ENCODE data around the gene STRBP.

GRCh38 chr9:123300554-123300953 lies 32.2 kb upstream of the STRBP start:
- TF ChIP-seq STAT6 (CRISPR knock-in tag; conservative IDR thresholded peaks at IDR 0.05; ENCODE audit: low read depth), result no peak
- no peak for TF ChIP-seq JUN (CRISPR knock-in tag; IDR thresholded peaks at IDR 0.05)
- TF ChIP-seq TCF7 (CRISPR knock-in tag; IDR thresholded peaks at IDR 0.05; ENCODE audit: low read depth), result no peak
- no peak for TF ChIP-seq ATF2 (CRISPR knock-in tag; IDR thresholded peaks at IDR 0.05; ENCODE audit: borderline replicate concordance, low read depth)
